GM04504 (cell line): ENCODE data around the gene TBL1X.

ENCODE experiments used
- DNase-seq: peaks from one replicate; pipeline ENCODE4 v3.0.0-alpha.2; 2012; ENCODE audit warnings: low read depth

TBL1X gene

GRCh38 chrX:9707306-9708033 is 242.6 kb downstream of the TBL1X start:
- DNase-seq: no peak

GRCh38 chrX:9708086-9708485 is 243.2 kb downstream of the TBL1X start:
- no peak for DNase-seq

- peak; percentile 21 for DNase-seq
Measured at GRCh38 chrX:9708923-9709553, 244.2 kb downstream of the TBL1X start.

GRCh38 chrX:9710332-9710731 is 245.5 kb downstream of the TBL1X start:
- no peak for DNase-seq

GRCh38 chrX:9717376-9717775 is 252.5 kb downstream of the TBL1X start:
- no peak for DNase-seq

GRCh38 chrX:9724711-9725110 is 259.9 kb downstream of the TBL1X start:
- DNase-seq: no peak

- no peak for DNase-seq
Measured at GRCh38 chrX:9728261-9728660, 263.4 kb downstream of the TBL1X start.

GRCh38 chrX:9729171-9729885 is 264.5 kb downstream of the TBL1X start:
- DNase-seq: peak; percentile 10

GRCh38 chrX:9730078-9730477 is 265.2 kb downstream of the TBL1X start:
- no peak for DNase-seq

- no peak for DNase-seq
Measured at GRCh38 chrX:9730752-9731151, 265.9 kb downstream of the TBL1X start.

GRCh38 chrX:9737363-9737762 is 272.5 kb downstream of the TBL1X start:
- no peak for DNase-seq

- DNase-seq: no peak
Measured at GRCh38 chrX:9738151-9738550, 273.3 kb downstream of the TBL1X start.

GRCh38 chrX:9739130-9739529 is 274.3 kb downstream of the TBL1X start:
- no peak for DNase-seq

- no peak for DNase-seq
Measured at GRCh38 chrX:9745417-9746115, 280.7 kb downstream of the TBL1X start.

GRCh38 chrX:9746148-9746888 is 281.5 kb downstream of the TBL1X start:
- DNase-seq: peak; percentile 7

GRCh38 chrX:9747644-9748043 is 282.8 kb downstream of the TBL1X start:
- DNase-seq: no peak

- no peak for DNase-seq
Measured at GRCh38 chrX:9749146-9749692, 284.4 kb downstream of the TBL1X start.

GRCh38 chrX:9757366-9757765 is 292.5 kb downstream of the TBL1X start:
- no peak for DNase-seq

GRCh38 chrX:9758021-9758638 is 293.3 kb downstream of the TBL1X start:
- no peak for DNase-seq

- no peak for DNase-seq
Measured at GRCh38 chrX:9759337-9759736, 294.5 kb downstream of the TBL1X start.
